Karpas-422 (cell line): ENCODE data around the gene RAB31. TPM values are rescaled to one million over a fixed set of nuclear protein-coding genes. Genes with fewer than 3 reads are reported as not detected.

Source experiments
- DNase-seq: peaks from one replicate; pipeline ENCODE4 v3.0.0-alpha.2; 2015
- H2AFZ ChIP-seq: fragments of 200-600 bp; sonication (generic); 2 replicates; pipeline ENCODE4 v1.6.1; 2014; ENCODE audit warnings: antibody characterized with exemption, low read length, mixed read lengths
- H3K27ac ChIP-seq: fragments of 200-600 bp; sonication (generic); 2 replicates; pipeline ENCODE4 v1.5.1; 2014; ENCODE audit warnings: mild to moderate bottlenecking, low read length, moderate library complexity
- H3K27me3 ChIP-seq: fragments of 200-600 bp; sonication (generic); 2 replicates; pipeline ENCODE4 v1.6.1; 2014; ENCODE audit warnings: low read length, mixed read lengths
- H3K36me3 ChIP-seq: fragments of 200-600 bp; sonication (generic); 2 replicates; pipeline ENCODE4 v1.6.1; 2014; ENCODE audit warnings: low read length, mixed read lengths; ENCODE audit not compliant: insufficient read depth
- H3K4me1 ChIP-seq: fragments of 200-600 bp; sonication (generic); 2 replicates; pipeline ENCODE4 v1.6.1; 2014; ENCODE audit warnings: mild to moderate bottlenecking, low read length, mixed read lengths
- H3K4me2 ChIP-seq: fragments of 200-600 bp; sonication (generic); 2 replicates; pipeline ENCODE4 v1.6.1; 2014; ENCODE audit warnings: low read length, low read depth, mild to moderate bottlenecking; ENCODE audit not compliant: poor library complexity, severe bottlenecking
- H3K4me3 ChIP-seq: fragments of 200-600 bp; sonication (generic); 2 replicates; pipeline ENCODE4 v1.5.1; 2014; ENCODE audit warnings: mild to moderate bottlenecking, antibody characterized with exemption, low read length, mixed read lengths
- H3K79me2 ChIP-seq: fragments of 200-600 bp; sonication (generic); 2 replicates; pipeline ENCODE4 v1.6.1; 2014; ENCODE audit warnings: mild to moderate bottlenecking, low read length, mixed read lengths
- H3K9ac ChIP-seq: fragments of 200-600 bp; sonication (generic); 2 replicates; pipeline ENCODE4 v1.6.0; 2014; ENCODE audit warnings: low read length
- H3K9me2 ChIP-seq: fragments of 200-600 bp; sonication (generic), shearing (Covaris generic); replicated peaks from 2 replicates; pipeline ENCODE4 v1.6.0; 2014; ENCODE audit warnings: mild to moderate bottlenecking, low read length, moderate library complexity; ENCODE audit not compliant: insufficient read depth
- H3K9me3 ChIP-seq: fragments of 300-700, 200-600 bp; sonication (generic); 2 replicates; pipeline ENCODE4 v1.6.1; 2014; ENCODE audit warnings: low read length, mixed read lengths
- H4K20me1 ChIP-seq: fragments of 200-600 bp; sonication (generic); 2 replicates; pipeline ENCODE4 v1.6.1; 2014; ENCODE audit warnings: mild to moderate bottlenecking, antibody characterized with exemption, low read length, low read depth; ENCODE audit not compliant: insufficient read depth
- total RNA-seq: library from RNA; depleted of rRNA; stranded (reverse); fragments of >200 nt; shearing (Covaris generic); gene quantifications from 2 replicates; pipeline ENCODE4 v1.2.3, GENCODE V29; 2014; ENCODE audit warnings: low replicate concordance

The RAB31 gene
- total RNA-seq, 1 experiment from 2014 or later: not detected

DNA sequence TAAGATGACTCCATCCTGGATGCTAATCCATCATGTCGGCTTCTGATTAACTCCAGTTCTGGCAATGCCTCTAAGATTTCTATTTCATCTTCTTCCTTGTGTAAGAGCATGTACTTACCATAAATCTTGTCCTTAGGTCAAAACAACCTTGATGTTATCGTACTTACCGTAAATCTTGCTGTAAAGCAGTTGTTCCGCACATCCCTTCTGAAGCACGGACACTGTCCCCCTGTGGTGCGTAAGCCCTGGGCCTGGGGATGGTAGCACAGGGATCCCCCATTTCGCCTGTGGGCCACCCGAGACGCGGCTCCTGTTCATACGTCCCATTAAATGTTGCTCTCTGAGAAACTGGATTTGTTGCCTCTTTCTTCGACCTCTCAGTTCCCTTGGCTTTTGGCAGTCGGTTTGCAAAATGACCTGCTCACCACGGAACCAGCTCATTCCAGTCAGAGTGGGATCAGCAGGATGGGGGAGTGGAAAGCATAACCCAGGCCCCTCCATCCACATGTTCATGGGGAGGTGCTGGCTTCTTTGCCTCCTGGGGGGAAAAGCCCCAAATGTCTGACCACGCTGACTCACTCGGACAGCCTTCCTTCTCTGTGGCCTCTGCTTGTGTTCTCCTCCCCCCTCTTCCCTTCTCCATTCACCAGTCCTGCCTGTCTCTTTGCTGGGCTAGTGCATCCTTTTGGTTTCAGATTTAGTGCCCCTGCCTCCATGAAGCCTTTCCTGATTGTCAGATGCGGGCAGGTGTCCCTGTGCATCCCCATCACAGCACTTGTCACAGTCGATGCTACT lies 49.9 kb downstream of the RAB31 start:
- Histone ChIP-seq H3K4me2 (no peak overlapping the region), H3K9me2 (no peaks in the 10 kb centered on the region), H3K79me2 (no peaks in the 10 kb centered on the region), H4K20me1 (no peaks in the 10 kb centered on the region), H3K4me1 (no peaks in the 10 kb centered on the region), H3K9me3 (no peaks in the 10 kb centered on the region), H3K36me3 (no peaks in the 10 kb centered on the region), H3K27me3 (no peaks in the 10 kb centered on the region), H3K27ac (no peak overlapping the region), H3K9ac (no peak overlapping the region), H2AFZ (no peak overlapping the region), H3K4me3 (no peak overlapping the region)
- DNase-seq: no peak

GRCh38 chr18:9758624-9759075 lies 50.5 kb downstream of the RAB31 start:
- Histone ChIP-seq H3K4me2 (no peak overlapping the region), H3K27ac (no peak overlapping the region), H3K36me3 (no peaks in the 10 kb centered on the region), H3K4me3 (no peak overlapping the region), H3K79me2 (no peaks in the 10 kb centered on the region), H3K27me3 (no peaks in the 10 kb centered on the region), H3K9me2 (no peaks in the 10 kb centered on the region), H3K4me1 (no peaks in the 10 kb centered on the region), H3K9ac (no peak overlapping the region), H2AFZ (no peak overlapping the region), H4K20me1 (no peaks in the 10 kb centered on the region), H3K9me3 (no peaks in the 10 kb centered on the region)
- DNase-seq: no peak

GRCh38 chr18:9760641-9761040 lies 52.5 kb downstream of the RAB31 start:
- Histone ChIP-seq H3K27ac (no peak overlapping the region), H2AFZ (no peak overlapping the region), H3K4me1 (no peaks in the 10 kb centered on the region), H3K79me2 (no peaks in the 10 kb centered on the region), H4K20me1 (no peaks in the 10 kb centered on the region), H3K27me3 (no peaks in the 10 kb centered on the region), H3K9me3 (no peaks in the 10 kb centered on the region), H3K4me3 (no peak overlapping the region), H3K36me3 (no peaks in the 10 kb centered on the region), H3K9ac (no peak overlapping the region), H3K9me2 (no peaks in the 10 kb centered on the region), H3K4me2 (no peak overlapping the region)
- DNase-seq: no peak

DNA sequence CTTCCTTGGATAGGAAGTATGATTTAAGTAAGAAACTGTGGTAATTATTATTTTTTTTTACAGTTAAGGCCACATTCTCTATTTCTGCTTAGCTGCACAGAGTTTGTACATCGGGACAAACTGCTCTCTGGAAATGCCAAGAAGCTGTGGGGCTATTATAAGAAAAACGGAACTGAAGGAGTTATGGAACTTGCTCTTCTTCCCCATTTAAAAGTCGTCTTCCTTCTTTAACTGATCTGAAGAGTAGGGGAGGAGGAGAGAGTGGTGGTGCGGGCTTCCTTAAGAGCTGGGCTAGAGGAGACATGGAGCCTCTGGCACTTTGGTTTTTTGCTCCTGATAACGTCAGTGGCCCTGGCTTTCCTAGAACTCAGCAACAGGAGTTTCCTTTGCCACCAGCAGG lies 54.4 kb downstream of the RAB31 start:
- H3K9me3 ChIP-seq: no peaks in the 10 kb centered on the region
- H3K27ac ChIP-seq: no peak overlapping the region
- no peak overlapping the region for H3K9ac ChIP-seq
- no peak for DNase-seq
- no peaks in the 10 kb centered on the region for H4K20me1 ChIP-seq
- H3K36me3 ChIP-seq: no peaks in the 10 kb centered on the region
- no peak overlapping the region for H2AFZ ChIP-seq
- no peak overlapping the region for H3K4me3 ChIP-seq
- no peaks in the 10 kb centered on the region for H3K79me2 ChIP-seq
- no peaks in the 10 kb centered on the region for H3K9me2 ChIP-seq
- no peak overlapping the region for H3K4me2 ChIP-seq
- no peaks in the 10 kb centered on the region for H3K4me1 ChIP-seq
- H3K27me3 ChIP-seq: no peaks in the 10 kb centered on the region

DNA sequence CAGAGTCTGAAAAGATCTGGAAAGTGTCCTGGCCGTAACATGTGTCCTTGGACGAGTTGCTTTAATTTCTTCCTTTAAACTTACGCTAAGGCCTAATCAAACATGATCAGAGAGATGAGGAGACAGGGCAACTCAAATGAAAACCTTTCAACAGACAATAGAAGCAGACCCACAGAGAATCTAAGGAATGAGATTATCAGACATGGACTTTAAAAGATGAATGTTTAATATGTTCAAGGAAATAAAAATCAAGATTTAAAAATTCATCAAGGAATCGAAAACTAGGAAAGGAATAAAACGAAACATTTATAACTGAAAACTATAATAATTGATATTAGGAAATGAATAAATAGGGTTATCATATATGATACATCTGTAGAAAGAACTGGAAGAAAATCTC lies 55.1 kb downstream of the RAB31 start:
- Histone ChIP-seq H3K9ac (no peak overlapping the region), H3K27ac (no peak overlapping the region), H3K4me3 (no peak overlapping the region), H3K36me3 (no peaks in the 10 kb centered on the region), H3K79me2 (no peaks in the 10 kb centered on the region), H3K27me3 (no peaks in the 10 kb centered on the region), H2AFZ (no peak overlapping the region), H3K4me1 (no peaks in the 10 kb centered on the region), H3K4me2 (no peak overlapping the region), H4K20me1 (no peaks in the 10 kb centered on the region), H3K9me3 (no peaks in the 10 kb centered on the region), H3K9me2 (no peaks in the 10 kb centered on the region)
- DNase-seq: no peak

DNA sequence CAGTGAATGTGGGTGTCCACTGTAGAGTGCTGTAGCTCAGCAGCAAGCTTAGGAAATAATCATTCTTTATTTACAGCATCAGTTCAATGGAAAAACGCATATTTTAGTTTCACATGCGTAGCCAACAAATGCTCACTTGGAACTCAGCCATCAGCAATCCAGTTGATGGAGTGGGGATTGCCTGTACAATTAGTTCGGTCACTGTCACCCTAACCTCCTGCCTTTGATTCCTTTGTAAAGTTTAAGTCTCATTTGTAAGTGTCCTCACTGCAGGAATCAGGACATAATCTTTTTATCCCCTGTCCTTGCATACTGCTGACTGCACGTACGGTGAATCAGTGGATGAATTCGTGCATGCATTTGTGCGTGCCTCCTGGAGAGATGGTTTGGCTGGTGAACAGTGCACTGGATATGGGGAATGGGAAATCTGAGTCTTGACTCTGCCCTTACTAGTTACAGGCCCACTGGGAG lies 55.9 kb downstream of the RAB31 start:
- no peaks in the 10 kb centered on the region for H3K79me2 ChIP-seq
- H2AFZ ChIP-seq: no peak overlapping the region
- no peaks in the 10 kb centered on the region for H3K36me3 ChIP-seq
- no peak for DNase-seq
- H3K27me3 ChIP-seq: no peaks in the 10 kb centered on the region
- H3K4me1 ChIP-seq: no peaks in the 10 kb centered on the region
- H3K9ac ChIP-seq: no peak overlapping the region
- H3K9me2 ChIP-seq: no peaks in the 10 kb centered on the region
- no peak overlapping the region for H3K4me3 ChIP-seq
- H4K20me1 ChIP-seq: no peaks in the 10 kb centered on the region
- H3K4me2 ChIP-seq: no peak overlapping the region
- no peaks in the 10 kb centered on the region for H3K9me3 ChIP-seq
- H3K27ac ChIP-seq: no peak overlapping the region

- H3K9me3 ChIP-seq: no peaks in the 10 kb centered on the region
- H3K4me3 ChIP-seq: no peak overlapping the region
- no peak overlapping the region for H2AFZ ChIP-seq
- H3K9ac ChIP-seq: no peak overlapping the region
- H3K27me3 ChIP-seq: no peaks in the 10 kb centered on the region
- no peaks in the 10 kb centered on the region for H3K9me2 ChIP-seq
- no peak overlapping the region for H3K4me2 ChIP-seq
- no peaks in the 10 kb centered on the region for H3K79me2 ChIP-seq
- no peak for DNase-seq
- no peaks in the 10 kb centered on the region for H4K20me1 ChIP-seq
- H3K4me1 ChIP-seq: no peaks in the 10 kb centered on the region
- no peak overlapping the region for H3K27ac ChIP-seq
- no peaks in the 10 kb centered on the region for H3K36me3 ChIP-seq
Measured at GRCh38 chr18:9765501-9765900, 57.4 kb downstream of the RAB31 start.

DNA sequence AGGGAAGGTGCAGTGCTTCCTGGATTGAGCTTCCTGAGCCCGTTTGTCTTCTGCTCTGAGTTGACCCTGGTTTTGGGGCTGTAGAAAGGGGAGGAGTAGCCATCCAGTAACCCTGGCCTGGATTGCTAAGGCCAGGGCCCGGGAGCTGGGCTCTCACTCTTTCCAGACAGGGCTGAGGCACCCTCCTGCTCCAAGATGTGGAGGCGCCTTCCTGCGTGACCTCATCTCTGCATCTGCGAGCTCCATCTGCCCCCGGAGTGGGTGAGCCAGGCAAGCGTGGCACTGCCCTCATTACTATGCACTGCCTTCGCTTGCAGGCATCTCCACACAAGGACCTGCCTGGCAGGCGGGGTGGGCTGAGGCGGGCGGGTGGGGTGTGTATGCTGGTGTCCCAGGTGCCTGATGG lies 58.0 kb downstream of the RAB31 start:
- no peak overlapping the region for H3K4me2 ChIP-seq

More for the DNA sequence above, 58.0 kb downstream of the RAB31 start:
- DNase-seq: no peak
- Histone ChIP-seq H3K27ac (no peak overlapping the region), H3K79me2 (no peaks in the 10 kb centered on the region), H3K9me2 (no peaks in the 10 kb centered on the region), H3K36me3 (no peaks in the 10 kb centered on the region), H3K27me3 (no peaks in the 10 kb centered on the region), H3K4me1 (no peaks in the 10 kb centered on the region), H2AFZ (no peak overlapping the region), H3K9ac (no peak overlapping the region), H3K9me3 (no peaks in the 10 kb centered on the region), H3K4me3 (no peak overlapping the region), H4K20me1 (no peaks in the 10 kb centered on the region)
